WTC11 (cell line): ENCODE results near the gene POU3F2.

Source experiments
- ATF1 ChIP-seq: sonication (generic); formaldehyde crosslinking; IDR thresholded peaks from 2 replicates; pipeline ENCODE4 v1.8.1; 2023; ENCODE audit warnings: mild to moderate bottlenecking, moderate library complexity, missing genetic modification reagents
- CTCF ChIP-seq: fragments of 200-600 bp; IDR thresholded peaks from 2 replicates; pipeline ENCODE4 v1.8.0; 2022; ENCODE audit warnings: antibody characterized with exemption
- STAT6 ChIP-seq: sonication (generic); formaldehyde crosslinking; conservative IDR thresholded peaks from 2 replicates; pipeline ENCODE4 v1.8.1; 2023; ENCODE audit warnings: mild to moderate bottlenecking, low read depth, missing genetic modification reagents, moderate library complexity
- TP53 ChIP-seq: sonication (generic); formaldehyde crosslinking; IDR thresholded peaks from 2 replicates; pipeline ENCODE4 v1.8.1; 2023; ENCODE audit warnings: mild to moderate bottlenecking, missing genetic modification reagents

- TF ChIP-seq CTCF, result no peak
- no peak for TF ChIP-seq TP53
- no peak for TF ChIP-seq ATF1 (CRISPR knock-in tag)
- no peak for TF ChIP-seq STAT6 (CRISPR knock-in tag)
These were observed 2.9 kb downstream of the POU3F2 start for GRCh38 chr6:98836962-98837944.
